ENCODE data around the gene SNAPC4. TPM values are rescaled to one million over a fixed set of nuclear protein-coding genes. Genes with fewer than 3 reads are reported as not detected.

Gene SNAPC4
- total and polyA plus RNA-seq, 9 of the 15 experiments (the other 6 are each of a cell fraction or from before 2014, with no cell fraction given) = 0.21 to 21.8 (median 8.8) TPM

DNA sequence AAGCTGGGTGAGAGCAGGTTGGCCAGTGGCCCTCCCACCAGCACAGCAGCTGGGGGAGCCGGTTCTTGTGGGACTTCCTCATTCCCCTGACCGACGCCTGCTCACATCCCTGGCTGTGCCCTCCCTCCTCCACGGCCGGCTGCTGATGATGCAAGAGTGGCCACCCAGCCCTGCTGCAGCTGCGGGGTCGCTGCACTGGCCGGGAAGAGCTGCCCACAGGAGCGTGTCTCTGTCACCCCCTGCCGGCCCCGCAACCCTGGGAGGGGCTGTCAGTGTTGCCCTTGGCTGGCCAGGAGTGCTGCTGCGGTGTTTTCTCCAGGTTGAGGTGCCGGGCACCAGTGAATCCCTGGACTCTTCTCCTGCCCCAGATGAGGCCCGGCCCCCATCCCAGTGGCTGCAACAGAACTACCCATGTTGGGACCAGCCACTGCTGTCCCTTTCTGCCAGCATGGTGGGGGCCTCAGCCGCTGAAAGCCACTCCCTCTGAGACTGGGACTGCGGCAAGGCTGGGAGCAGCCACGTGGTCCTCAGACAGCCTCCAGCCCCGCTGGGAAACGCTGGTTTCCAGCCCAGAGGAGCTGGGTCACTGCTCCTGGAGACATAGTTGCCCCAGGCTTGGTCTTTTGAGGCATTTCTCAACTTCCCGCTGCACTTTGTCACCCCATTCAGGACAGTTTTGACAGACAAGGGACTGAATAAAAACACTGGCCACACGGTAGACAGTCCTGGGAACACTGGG lies 27.2 kb downstream of the SNAPC4 start (continued):
- TF ChIP-seq ZNF274 (IDR thresholded peaks at IDR 0.05; ENCODE audit: borderline replicate concordance, low read depth, low read length) = no peak
- TF ChIP-seq, protein P1, sequence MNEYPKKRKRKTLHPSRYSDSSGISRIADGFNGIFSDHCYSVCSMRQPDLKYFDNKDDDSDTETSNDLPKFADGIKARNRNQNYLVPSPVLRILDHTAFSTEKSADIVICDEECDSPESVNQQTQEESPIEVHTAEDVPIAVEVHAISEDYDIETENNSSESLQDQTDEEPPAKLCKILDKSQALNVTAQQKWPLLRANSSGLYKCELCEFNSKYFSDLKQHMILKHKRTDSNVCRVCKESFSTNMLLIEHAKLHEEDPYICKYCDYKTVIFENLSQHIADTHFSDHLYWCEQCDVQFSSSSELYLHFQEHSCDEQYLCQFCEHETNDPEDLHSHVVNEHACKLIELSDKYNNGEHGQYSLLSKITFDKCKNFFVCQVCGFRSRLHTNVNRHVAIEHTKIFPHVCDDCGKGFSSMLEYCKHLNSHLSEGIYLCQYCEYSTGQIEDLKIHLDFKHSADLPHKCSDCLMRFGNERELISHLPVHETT (CRISPR knock-in tag; conservative IDR thresholded peaks at IDR 0.05 in 1 of 2, IDR thresholded peaks at IDR 0.05 in 1 of 2) = no peak
- no peak for TF ChIP-seq TRIM25 (IDR thresholded peaks at IDR 0.05; ENCODE audit: borderline replicate concordance)
- TF ChIP-seq ZNF24 (IDR thresholded peaks at IDR 0.05) = no peak
- TF ChIP-seq ZBTB26 (CRISPR knock-in tag; IDR thresholded peaks at IDR 0.05) = no peak
- no peak for TF ChIP-seq KDM5B (IDR thresholded peaks at IDR 0.05; ENCODE audit: insufficient replicate concordance, low read depth, low read length)
- TF ChIP-seq CBFA2T2 (conservative IDR thresholded peaks at IDR 0.05) = no peak; the same call in 1 of the 2 replicates
- TF ChIP-seq, protein P2, sequence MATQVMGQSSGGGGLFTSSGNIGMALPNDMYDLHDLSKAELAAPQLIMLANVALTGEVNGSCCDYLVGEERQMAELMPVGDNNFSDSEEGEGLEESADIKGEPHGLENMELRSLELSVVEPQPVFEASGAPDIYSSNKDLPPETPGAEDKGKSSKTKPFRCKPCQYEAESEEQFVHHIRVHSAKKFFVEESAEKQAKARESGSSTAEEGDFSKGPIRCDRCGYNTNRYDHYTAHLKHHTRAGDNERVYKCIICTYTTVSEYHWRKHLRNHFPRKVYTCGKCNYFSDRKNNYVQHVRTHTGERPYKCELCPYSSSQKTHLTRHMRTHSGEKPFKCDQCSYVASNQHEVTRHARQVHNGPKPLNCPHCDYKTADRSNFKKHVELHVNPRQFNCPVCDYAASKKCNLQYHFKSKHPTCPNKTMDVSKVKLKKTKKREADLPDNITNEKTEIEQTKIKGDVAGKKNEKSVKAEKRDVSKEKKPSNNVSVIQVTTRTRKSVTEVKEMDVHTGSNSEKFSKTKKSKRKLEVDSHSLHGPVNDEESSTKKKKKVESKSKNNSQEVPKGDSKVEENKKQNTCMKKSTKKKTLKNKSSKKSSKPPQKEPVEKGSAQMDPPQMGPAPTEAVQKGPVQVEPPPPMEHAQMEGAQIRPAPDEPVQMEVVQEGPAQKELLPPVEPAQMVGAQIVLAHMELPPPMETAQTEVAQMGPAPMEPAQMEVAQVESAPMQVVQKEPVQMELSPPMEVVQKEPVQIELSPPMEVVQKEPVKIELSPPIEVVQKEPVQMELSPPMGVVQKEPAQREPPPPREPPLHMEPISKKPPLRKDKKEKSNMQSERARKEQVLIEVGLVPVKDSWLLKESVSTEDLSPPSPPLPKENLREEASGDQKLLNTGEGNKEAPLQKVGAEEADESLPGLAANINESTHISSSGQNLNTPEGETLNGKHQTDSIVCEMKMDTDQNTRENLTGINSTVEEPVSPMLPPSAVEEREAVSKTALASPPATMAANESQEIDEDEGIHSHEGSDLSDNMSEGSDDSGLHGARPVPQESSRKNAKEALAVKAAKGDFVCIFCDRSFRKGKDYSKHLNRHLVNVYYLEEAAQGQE (IDR thresholded peaks at IDR 0.05; ENCODE audit: borderline replicate concordance) = peak; percentile 37; the same call in 1 of the 2 replicates
- TF ChIP-seq, protein P2 (CRISPR knock-in tag; IDR thresholded peaks at IDR 0.05; ENCODE audit: low read depth) = no peak
- no peak for TF ChIP-seq GATA2 (CRISPR knock-in tag; IDR thresholded peaks at IDR 0.05)
- TF ChIP-seq YY1 (IDR thresholded peaks at IDR 0.05; ENCODE audit: borderline replicate concordance in 1 of 3, control insufficient read depth in 1 of 3, extremely low read depth in 1 of 3, insufficient read depth in 3 of 3, insufficient read length in 1 of 3, insufficient replicate concordance in 2 of 3, low read depth in 1 of 3, low read length in 2 of 3) = no peak
- no peak for TF ChIP-seq GTF2F1 (IDR thresholded peaks at IDR 0.05; ENCODE audit: low read depth, low read length)
- TF ChIP-seq KLF16 (IDR thresholded peaks at IDR 0.05) = no peak
- TF ChIP-seq NBN (IDR thresholded peaks at IDR 0.05; ENCODE audit: low read depth) = no peak
